Measurements from ENCODE around the gene RAD51B.

GRCh38 chr14:68193970-68194681 is 374.5 kb downstream of the RAD51B start:
- TF ChIP-seq POLR2AphosphoS5 (IDR thresholded peaks at IDR 0.05; ENCODE audit: borderline replicate concordance, low read depth, low read length) (no peak), EZH2 (IDR thresholded peaks at IDR 0.05) (no peak), FOXP2 (optimal IDR thresholded peaks at IDR 0.05; ENCODE audit: control extremely low read depth, extremely low read length, insufficient read depth) (no peak)
